PC-3 (cell line): ENCODE measurements around the gene ING3.

Source experiments
- CTCF ChIP-seq: fragments of 300-600 bp; sonication (generic); conservative IDR thresholded peaks from 2 replicates; pipeline ENCODE4 v1.5.1; 2017; ENCODE audit warnings: antibody characterized with exemption, low read depth, mild to moderate bottlenecking, low read length
- EZH2 ChIP-seq: fragments of 300-600 bp; sonication (generic); IDR thresholded peaks from one replicate; pipeline ENCODE4 v1.6.1; 2017; ENCODE audit warnings: antibody characterized with exemption, mild to moderate bottlenecking, low read length; ENCODE audit not compliant: unreplicated experiment
- EZH2phosphoT487 ChIP-seq: fragments of 300-600 bp; sonication (generic); IDR thresholded peaks from 2 replicates; pipeline ENCODE4 v1.6.1; 2018; ENCODE audit warnings: mild to moderate bottlenecking, antibody characterized with exemption, low read length, borderline replicate concordance

GRCh38 chr7:120990468-120991118, 40.0 kb downstream of the ING3 start:
- TF ChIP-seq EZH2 (no peak), CTCF (no peak), EZH2phosphoT487 (no peak)
